GM12872 (cell line): ENCODE measurements around the gene RGS14.
A peak's percentile ranks its signal among the peaks of the same experiment; 100 is the strongest.

Source experiments
- TF ChIP-seq, protein P1 (sequence below): IDR thresholded peaks from 3 replicates; pipeline ENCODE4 v1.5.1; 2011; ENCODE audit warnings: low read depth, mild to moderate bottlenecking, low read length, moderate library complexity; ENCODE audit not compliant: insufficient read depth

Gene RGS14

DNA sequence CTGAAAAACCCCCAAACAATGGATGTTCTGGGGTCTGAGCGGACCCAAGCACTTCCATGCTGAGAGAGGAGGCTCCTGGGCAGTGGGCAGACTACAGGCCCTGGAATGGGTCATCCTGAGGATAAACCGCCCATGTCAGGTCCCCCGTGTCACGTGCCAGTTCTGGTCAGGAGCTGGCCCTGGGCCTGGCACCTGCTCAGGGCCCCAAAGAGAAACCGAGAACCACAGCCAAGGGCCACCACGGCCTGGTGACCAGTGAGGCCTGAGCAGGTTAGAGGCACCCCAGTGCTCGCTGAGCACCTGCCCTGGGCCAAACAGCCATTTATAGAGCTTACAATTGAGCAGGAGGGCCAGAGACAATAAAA, 22.0 kb upstream of the RGS14 start:
- TF ChIP-seq, protein P1, sequence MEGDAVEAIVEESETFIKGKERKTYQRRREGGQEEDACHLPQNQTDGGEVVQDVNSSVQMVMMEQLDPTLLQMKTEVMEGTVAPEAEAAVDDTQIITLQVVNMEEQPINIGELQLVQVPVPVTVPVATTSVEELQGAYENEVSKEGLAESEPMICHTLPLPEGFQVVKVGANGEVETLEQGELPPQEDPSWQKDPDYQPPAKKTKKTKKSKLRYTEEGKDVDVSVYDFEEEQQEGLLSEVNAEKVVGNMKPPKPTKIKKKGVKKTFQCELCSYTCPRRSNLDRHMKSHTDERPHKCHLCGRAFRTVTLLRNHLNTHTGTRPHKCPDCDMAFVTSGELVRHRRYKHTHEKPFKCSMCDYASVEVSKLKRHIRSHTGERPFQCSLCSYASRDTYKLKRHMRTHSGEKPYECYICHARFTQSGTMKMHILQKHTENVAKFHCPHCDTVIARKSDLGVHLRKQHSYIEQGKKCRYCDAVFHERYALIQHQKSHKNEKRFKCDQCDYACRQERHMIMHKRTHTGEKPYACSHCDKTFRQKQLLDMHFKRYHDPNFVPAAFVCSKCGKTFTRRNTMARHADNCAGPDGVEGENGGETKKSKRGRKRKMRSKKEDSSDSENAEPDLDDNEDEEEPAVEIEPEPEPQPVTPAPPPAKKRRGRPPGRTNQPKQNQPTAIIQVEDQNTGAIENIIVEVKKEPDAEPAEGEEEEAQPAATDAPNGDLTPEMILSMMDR: no peak

DNA sequence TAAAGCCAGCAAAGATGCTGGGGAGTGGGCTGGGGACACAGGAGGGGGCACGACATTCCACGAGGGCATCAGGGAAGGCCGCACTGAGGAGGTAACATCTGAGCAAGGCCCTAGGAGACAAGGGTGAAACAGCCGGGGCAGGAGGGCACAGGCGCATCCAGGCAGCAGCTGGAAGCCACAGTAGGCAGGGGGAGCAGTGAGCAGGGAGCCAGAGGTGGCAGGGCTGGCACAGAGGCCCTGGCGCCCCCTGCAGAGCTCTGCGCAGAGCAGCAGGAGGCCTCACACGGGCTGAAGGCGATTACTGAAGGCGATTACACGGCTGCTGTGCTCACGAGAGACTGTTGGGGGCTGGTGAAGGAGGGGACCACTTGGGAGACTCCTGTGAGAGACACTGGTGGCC, 21.6 kb upstream of the RGS14 start:
- TF ChIP-seq, protein P1: peak; percentile 58

DNA sequence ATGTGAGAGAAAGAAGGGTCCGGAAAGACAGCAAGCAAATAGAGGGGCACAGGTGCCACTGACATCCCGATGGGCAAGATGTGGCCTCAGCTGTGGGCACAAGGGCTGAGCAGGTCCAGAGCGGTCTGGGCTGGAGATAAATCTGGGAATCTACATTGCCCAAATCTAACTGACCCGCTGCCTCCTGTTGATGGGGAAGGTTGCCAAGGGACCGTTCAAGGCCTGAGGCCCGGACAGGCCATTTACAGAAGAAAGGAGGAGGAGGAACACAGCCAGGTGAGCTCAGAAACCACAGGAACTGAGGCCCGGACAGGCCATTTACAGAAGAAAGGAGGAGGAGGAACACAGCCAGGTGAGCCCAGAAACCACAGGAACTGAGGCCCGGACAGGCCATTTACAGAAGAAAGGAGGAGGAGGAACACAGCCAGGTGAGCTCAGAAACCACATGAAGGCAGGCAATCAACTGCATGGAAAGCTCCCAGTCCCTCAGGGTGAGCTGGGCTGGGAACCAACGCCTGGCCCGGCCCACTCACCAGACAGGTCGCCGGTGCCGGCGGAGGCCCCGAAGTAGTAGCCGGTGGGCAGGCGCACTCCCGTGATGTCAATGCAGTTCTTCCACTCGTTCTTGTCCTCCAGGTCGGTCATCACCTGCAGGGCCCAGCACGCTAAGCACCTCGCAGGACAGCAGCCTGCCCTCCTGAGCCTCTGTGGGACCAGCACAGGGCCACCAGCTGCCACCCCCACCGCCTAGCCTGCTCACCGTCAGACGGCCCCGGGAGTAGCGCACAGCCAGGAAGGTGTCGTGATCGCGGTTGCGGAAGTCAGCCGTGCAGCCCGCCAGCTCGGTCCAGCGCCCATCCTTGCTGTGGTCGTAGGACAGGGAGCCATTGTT, 20.9 kb upstream of the RGS14 start:
- TF ChIP-seq, protein P1: no peak

- TF ChIP-seq, protein P1: no peak
Measured at GRCh38 chr5:177338251-177339106, 19.2 kb upstream of the RGS14 start.

DNA sequence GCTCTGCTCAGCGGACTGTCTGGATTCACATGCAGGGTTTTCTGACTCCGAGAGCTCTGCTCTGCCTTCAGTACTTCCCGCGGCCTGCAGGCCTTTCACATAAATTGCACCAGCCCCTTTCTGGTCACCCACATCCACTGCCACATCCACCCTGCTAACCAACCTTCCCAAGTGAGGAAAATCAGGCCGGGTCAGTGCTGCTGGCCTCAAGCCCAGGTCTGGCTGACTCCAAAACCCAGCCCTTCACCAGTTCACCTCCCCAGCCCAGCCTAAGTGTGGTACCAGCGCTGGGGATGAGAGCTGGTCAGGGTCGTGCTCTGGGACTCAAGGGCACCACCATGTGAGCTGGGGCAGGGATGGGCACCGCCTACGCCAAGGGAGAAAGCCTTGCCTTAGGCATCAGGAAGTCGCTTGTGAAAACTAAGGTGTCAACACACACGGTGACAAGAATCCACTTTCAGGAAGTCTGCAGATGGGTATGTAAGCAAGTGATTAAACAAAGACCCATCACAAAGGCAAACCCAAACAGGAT, 18.6 kb upstream of the RGS14 start:
- TF ChIP-seq, protein P1: no peak

DNA sequence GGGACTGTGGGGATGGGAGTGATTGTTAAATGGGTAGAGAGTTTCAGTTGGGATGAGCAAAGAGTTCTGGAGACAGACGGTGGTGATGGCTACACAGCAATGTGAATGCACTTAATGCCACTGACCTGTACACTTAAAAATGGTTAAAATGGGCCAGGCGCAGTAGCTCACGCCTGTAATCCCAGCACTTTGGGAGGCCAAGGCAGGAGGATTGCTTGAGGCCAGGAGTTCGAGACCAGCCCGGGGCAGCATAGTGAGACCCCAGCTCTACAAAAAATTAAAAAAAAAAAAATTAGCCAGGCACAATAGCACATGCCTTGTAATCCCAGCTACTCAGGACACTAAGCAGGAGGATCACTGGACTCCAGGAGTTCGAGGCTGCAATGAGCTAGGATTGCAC, 13.9 kb upstream of the RGS14 start:
- TF ChIP-seq, protein P1: no peak

GRCh38 chr5:177344891-177345290, 12.8 kb upstream of the RGS14 start:
- TF ChIP-seq, protein P1: no peak
